ENCODE measurements around the gene VARS2.
"Not testable (repeated sequence)": the region's sequence is repeated elsewhere in the genome, so short reads cannot be mapped to it uniquely, and the experiment has no call there.

- TF ChIP-seq CTCF (IDR thresholded peaks at IDR 0.05; ENCODE audit: extremely low read depth in 1 of 2, insufficient read depth in 1 of 2, low read depth in 1 of 2, low read length in 2 of 2); EZH2 (IDR thresholded peaks at IDR 0.05; ENCODE audit: borderline replicate concordance, low read depth, low read length, severe bottlenecking); FOS (IDR thresholded peaks at IDR 0.05; ENCODE audit: borderline replicate concordance, insufficient read depth, low read length); MYC (IDR thresholded peaks at IDR 0.05; ENCODE audit: low read depth, low read length); POLR2A (IDR thresholded peaks at IDR 0.05; ENCODE audit: low read depth, low read length); POLR2AphosphoS5 (IDR thresholded peaks at IDR 0.05; ENCODE audit: insufficient read depth, low read depth, low read length): not testable (repeated sequence)
These were observed 40.2 kb upstream of the VARS2 start for GRCh38 chr6:30873795-30874194.
